ENCODE data around the gene ROR2. TPM values are rescaled to one million over a fixed set of nuclear protein-coding genes. Genes with fewer than 3 reads are reported as not detected.

ROR2 gene
- total RNA-seq, 4 donors from 2014 or later = 0.70 to 9.9 (median 4.1) TPM

- no peak for DNase-seq
- peak overlapping the region in 1 of 4 donors; percentile 15 for H3K27ac ChIP-seq
- no peak overlapping the region for H3K4me3 ChIP-seq
- no peaks in the 10 kb centered on the region for H3K27me3 ChIP-seq
- no peaks in the 10 kb centered on the region for H3K9me3 ChIP-seq
- TF ChIP-seq CTCF (IDR thresholded peaks at IDR 0.05) (no peak), POLR2A (IDR thresholded peaks at IDR 0.05) (no peak)
- no peaks in the 10 kb centered on the region for H3K36me3 ChIP-seq
- H3K4me1 ChIP-seq = peaks cover 0 to 36% (median 2%) of the 10 kb centered on the region in 4 donors
Measured at GRCh38 chr9:91902475-91903125, 47.4 kb downstream of the ROR2 start.

GRCh38 chr9:91900797-91901177 lies 49.2 kb downstream of the ROR2 start:
- H3K27ac ChIP-seq = peak overlapping the region in 1 of 4 donors; percentile 40
- H3K4me3 ChIP-seq = no peak overlapping the region
- no peak for DNase-seq
- no peaks in the 10 kb centered on the region for H3K9me3 ChIP-seq
- TF ChIP-seq CTCF (IDR thresholded peaks at IDR 0.05) (no peak), POLR2A (IDR thresholded peaks at IDR 0.05) (no peak)
- peaks cover 0 to 42% (median 0%) of the 10 kb centered on the region in 4 donors for H3K4me1 ChIP-seq
- H3K27me3 ChIP-seq = no peaks in the 10 kb centered on the region
- no peaks in the 10 kb centered on the region for H3K36me3 ChIP-seq

- Histone ChIP-seq H3K36me3 (no peaks in the 10 kb centered on the region), H3K4me3 (no peak overlapping the region), H3K27me3 (no peaks in the 10 kb centered on the region), H3K4me1 (peaks cover 0 to 42% (median 0%) of the 10 kb centered on the region in 4 donors), H3K9me3 (no peaks in the 10 kb centered on the region), H3K27ac (peak overlapping the region in 1 of 4 donors; percentile 40)
- DNase-seq = no peak
- no peak for TF ChIP-seq POLR2A (IDR thresholded peaks at IDR 0.05)
- TF ChIP-seq CTCF (IDR thresholded peaks at IDR 0.05) = no peak
Measured at GRCh38 chr9:91900055-91900796, 49.8 kb downstream of the ROR2 start.

GRCh38 chr9:91899594-91899993 lies 50.4 kb downstream of the ROR2 start:
- Histone ChIP-seq H3K4me3 (no peak overlapping the region), H3K9me3 (no peaks in the 10 kb centered on the region), H3K4me1 (peaks cover 0 to 41% (median 0%) of the 10 kb centered on the region in 4 donors), H3K27me3 (no peaks in the 10 kb centered on the region), H3K27ac (peak overlapping the region in 1 of 4 donors; percentile 72), H3K36me3 (no peaks in the 10 kb centered on the region)
- DNase-seq = no peak
- no peak for TF ChIP-seq CTCF (IDR thresholded peaks at IDR 0.05)
- no peak for TF ChIP-seq POLR2A (IDR thresholded peaks at IDR 0.05)

- H3K27me3 ChIP-seq = no peaks in the 10 kb centered on the region
- peak overlapping the region in 1 of 4 donors; percentile 72 for H3K27ac ChIP-seq
- no peak for DNase-seq
- H3K9me3 ChIP-seq = no peaks in the 10 kb centered on the region
- TF ChIP-seq CTCF (IDR thresholded peaks at IDR 0.05) = no peak
- TF ChIP-seq POLR2A (IDR thresholded peaks at IDR 0.05) = no peak
- H3K4me3 ChIP-seq = no peak overlapping the region
- H3K4me1 ChIP-seq = peaks cover 0 to 38% (median 0%) of the 10 kb centered on the region in 4 donors
- H3K36me3 ChIP-seq = no peaks in the 10 kb centered on the region
Measured at GRCh38 chr9:91899219-91899563, 50.8 kb downstream of the ROR2 start.

Data from Peyer's patch (tissue), 4 donors.